Memory B cell (primary cell): ENCODE measurements around the gene TRIP13.
"Not testable (repeated sequence)": the region's sequence is repeated elsewhere in the genome, so short reads cannot be mapped to it uniquely, and the experiment has no call there.

ENCODE experiments used
- ATAC-seq: fragments of 150-1000 bp; cut with Tn5 transposase; 2 replicates; pipeline ENCODE4 v1.10.0; 2021; ENCODE audit warnings: low read depth, mild to moderate bottlenecking, moderate library complexity
- DNase-seq, 2 donors: peaks; one replicate each; pipeline ENCODE4 v3.0.0; 2022; ENCODE audit warnings: low spot score in 2 of 2
- H3K27ac Mint-ChIP-seq: one replicate; pipeline ENCODE4 v1.8.0; 2022; ENCODE audit warnings: mild to moderate bottlenecking, moderate library complexity, mixed read lengths
- H3K27me3 Mint-ChIP-seq: one replicate; pipeline ENCODE4 v1.8.0; 2022; ENCODE audit warnings: mixed read lengths
- H3K36me3 Mint-ChIP-seq: one replicate; pipeline ENCODE4 v1.8.0; 2022; ENCODE audit warnings: mild to moderate bottlenecking, mixed read lengths
- H3K4me1 Mint-ChIP-seq: one replicate; pipeline ENCODE4 v1.8.0; 2022; ENCODE audit warnings: mixed read lengths
- H3K4me3 Mint-ChIP-seq: one replicate; pipeline ENCODE4 v1.8.0; 2022; ENCODE audit warnings: mild to moderate bottlenecking, moderate library complexity, mixed read lengths
- H3K9me3 Mint-ChIP-seq: one replicate; pipeline ENCODE4 v1.8.0; 2022; ENCODE audit warnings: mixed read lengths

The TRIP13 gene

DNA sequence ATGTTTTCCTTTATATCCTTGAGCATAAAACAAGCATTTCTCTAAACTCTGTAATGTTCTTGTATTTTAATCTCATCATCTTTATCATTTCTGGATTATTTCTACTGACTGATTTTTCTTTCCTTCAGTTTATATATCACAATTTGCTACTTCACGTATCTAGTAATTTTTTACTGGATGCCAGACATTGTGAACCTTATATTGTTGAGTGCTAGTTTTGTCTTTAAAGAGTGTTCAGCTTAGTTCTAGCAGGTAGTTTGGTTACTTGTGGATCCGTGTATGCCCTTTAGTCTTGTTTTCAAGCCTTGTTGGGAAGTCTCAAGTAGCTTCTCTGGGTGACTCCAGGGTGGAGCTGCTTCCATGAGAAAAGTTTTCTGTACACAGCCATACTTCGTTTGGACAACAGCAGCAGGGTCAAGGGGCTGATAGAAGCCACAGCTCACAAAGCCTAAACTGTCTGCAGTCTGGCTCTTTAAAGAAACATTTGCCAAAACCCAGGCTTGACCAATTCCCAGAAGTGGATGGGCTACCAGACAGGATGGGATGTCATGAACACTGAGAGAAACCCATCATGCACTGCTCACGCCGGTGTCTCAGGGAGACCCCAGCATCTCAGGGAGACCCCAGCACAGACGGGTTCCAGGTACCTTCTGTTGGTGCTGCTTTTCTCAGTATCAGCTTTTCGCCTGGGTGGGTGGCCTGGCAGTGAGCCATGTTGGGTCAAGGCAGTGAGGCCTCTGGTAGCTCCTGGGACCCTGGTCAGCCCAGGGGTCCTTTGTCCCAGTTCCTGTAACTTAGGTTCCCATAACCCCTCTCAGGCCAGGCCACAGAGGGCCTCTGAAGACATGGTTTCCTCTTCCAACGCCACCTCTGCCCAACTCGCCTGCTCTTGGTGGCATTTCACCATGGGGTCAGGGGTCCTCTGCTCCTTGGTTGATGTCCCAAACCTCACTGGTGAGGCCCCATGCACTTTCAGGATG is 29.1 kb downstream of the TRIP13 start:
- Mint-ChIP-seq H3K27ac (no peak overlapping the region), H3K4me1 (no peaks in the 10 kb centered on the region), H3K4me3 (no peak overlapping the region), H3K27me3 (peaks cover 4% of the 10 kb centered on the region), H3K9me3 (no peaks in the 10 kb centered on the region), H3K36me3 (peaks cover 2% of the 10 kb centered on the region)
- DNase-seq, result no peak
- ATAC-seq, result no peak

GRCh38 chr5:922436-923280 is 30.0 kb downstream of the TRIP13 start:
- no peak overlapping the region for H3K4me3 Mint-ChIP-seq
- DNase-seq (no peak), ATAC-seq (no peak)

DNA sequence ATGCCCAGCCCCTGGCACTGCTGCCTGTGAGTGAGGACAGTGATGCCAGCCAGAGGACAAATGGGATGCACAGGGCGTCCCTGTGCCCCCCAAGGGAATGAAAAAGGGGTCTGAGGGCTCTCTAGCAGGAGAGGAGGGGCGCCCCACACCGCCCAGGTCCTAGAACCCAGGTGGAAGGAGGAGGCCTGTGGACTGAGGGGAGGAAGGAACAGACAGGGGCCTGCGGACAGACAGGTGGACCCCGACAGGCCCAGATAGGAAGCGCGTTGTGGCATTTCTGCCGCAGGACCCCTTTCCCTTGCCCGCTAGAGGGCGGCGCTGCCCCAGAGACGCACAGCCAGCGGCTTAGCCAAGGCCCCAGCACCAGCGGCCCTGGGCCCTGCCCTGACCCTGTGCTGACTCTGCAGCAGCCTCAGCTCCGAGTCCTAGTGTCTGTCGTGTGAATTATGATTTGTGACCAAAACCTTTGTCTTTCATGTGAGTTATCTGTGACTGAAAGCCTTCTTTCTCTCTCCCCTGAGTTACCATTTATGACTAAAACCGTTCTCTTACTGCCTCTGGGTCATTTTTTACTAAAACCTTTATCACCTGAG is 30.7 kb downstream of the TRIP13 start:
- Mint-ChIP-seq H3K4me3 (no peak overlapping the region), H3K27ac (no peak overlapping the region), H3K36me3 (peaks cover 2% of the 10 kb centered on the region), H3K27me3 (peaks cover 8% of the 10 kb centered on the region), H3K4me1 (peaks cover 2% of the 10 kb centered on the region), H3K9me3 (no peaks in the 10 kb centered on the region)
- peak; percentile 58 to 70 for DNase-seq
- peak; percentile 85 for ATAC-seq

More at GRCh38 chr5:922436-923280, 30.0 kb downstream of the TRIP13 start:
- Mint-ChIP-seq H3K4me1 (peaks cover 2% of the 10 kb centered on the region), H3K27ac (no peak overlapping the region), H3K36me3 (peaks cover 2% of the 10 kb centered on the region), H3K9me3 (no peaks in the 10 kb centered on the region), H3K27me3 (peaks cover 6% of the 10 kb centered on the region)

GRCh38 chr5:926417-927171 is 33.9 kb downstream of the TRIP13 start:
- Mint-ChIP-seq H3K4me1 (peaks cover 2% of the 10 kb centered on the region), H3K27me3 (peaks cover 10% of the 10 kb centered on the region), H3K9me3 (no peaks in the 10 kb centered on the region), H3K36me3 (no peaks in the 10 kb centered on the region), H3K4me3 (no peak overlapping the region), H3K27ac (no peak overlapping the region)
- DNase-seq (peak; percentile 11 to 25), ATAC-seq (peak; percentile 70)

DNA sequence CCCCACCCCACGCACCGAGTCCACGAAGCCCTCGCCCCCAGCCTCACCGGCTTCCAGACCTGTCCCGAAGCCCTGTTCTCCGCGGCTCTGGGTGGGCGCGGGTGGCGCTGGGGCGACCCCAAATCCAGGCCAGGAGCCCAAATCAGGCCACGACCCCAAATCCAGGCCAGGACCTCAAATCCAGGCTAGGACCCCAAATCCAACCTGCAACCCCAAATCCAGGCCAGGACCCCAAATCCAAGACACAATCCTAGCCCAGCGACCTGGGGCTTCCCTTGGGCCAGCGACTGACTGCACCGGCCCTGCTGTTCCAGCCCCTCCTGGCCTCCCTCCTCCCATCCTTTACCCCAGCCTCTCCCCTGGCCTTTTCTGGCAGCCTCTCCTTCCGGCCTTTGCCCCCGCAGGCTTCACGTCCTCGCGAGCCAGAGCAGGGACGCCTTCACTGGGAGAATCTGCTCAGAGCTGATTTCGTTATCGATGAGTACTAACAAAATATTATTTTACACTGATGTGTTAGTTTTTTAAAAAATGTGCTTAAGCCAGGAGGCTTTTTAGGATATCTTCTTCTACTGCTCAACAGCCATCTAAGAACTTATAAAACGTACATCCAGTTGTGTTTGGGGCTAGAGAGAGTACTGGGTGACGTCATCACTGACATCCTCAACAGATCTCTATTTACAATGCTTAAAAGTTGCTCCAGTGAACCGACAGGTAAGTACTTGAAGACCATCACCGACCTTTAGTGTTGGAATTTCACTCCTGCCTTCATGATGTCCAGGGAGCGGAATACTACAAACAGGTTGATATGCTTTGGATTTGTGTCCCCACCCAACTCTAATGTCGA is 34.7 kb downstream of the TRIP13 start:
- Mint-ChIP-seq H3K27ac (no peak overlapping the region), H3K4me3 (peak overlapping the region; percentile 53), H3K36me3 (no peaks in the 10 kb centered on the region), H3K4me1 (peaks cover 2% of the 10 kb centered on the region), H3K9me3 (no peaks in the 10 kb centered on the region), H3K27me3 (peaks cover 10% of the 10 kb centered on the region)
- ATAC-seq (no peak), DNase-seq (no peak)

GRCh38 chr5:929182-929581 is 36.5 kb downstream of the TRIP13 start:
- not testable (repeated sequence) for H3K27ac Mint-ChIP-seq, H3K9me3 Mint-ChIP-seq, DNase-seq, H3K4me3 Mint-ChIP-seq, H3K4me1 Mint-ChIP-seq, H3K36me3 Mint-ChIP-seq, ATAC-seq
- peaks cover 13% of the 10 kb centered on the region for H3K27me3 Mint-ChIP-seq

- peaks cover 13% of the 10 kb centered on the region for H3K27me3 Mint-ChIP-seq
- DNase-seq (no peak), ATAC-seq (no peak)
- H3K27ac Mint-ChIP-seq, result no peak overlapping the region
- H3K9me3 Mint-ChIP-seq, result no peaks in the 10 kb centered on the region
- H3K4me3 Mint-ChIP-seq, result no peak overlapping the region
- H3K4me1 Mint-ChIP-seq, result peaks cover 2% of the 10 kb centered on the region
- no peaks in the 10 kb centered on the region for H3K36me3 Mint-ChIP-seq
These were observed 36.9 kb downstream of the TRIP13 start for GRCh38 chr5:929596-929995.

DNA sequence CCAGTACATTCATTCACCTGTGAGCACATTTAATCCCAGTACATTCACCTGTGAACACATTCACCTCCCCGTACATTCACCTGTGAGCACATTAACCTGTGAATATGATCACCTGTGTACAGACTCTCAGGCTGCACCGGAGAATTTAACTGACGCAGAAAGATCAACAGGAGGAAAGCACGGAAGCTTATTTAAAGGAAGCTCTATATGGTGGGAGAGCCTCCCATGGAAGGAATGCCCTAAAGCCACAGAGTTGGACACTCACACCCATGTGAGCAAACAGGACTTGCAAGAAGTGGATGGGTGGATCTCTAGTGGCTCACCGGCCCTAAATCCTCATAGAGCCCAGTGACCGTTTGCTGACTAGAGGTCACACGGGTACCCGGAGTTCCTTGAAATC is 38.2 kb downstream of the TRIP13 start:
- H3K27me3 Mint-ChIP-seq, result peaks cover 13% of the 10 kb centered on the region
- no peak overlapping the region for H3K4me3 Mint-ChIP-seq
- no peak for ATAC-seq
- peaks cover 2% of the 10 kb centered on the region for H3K4me1 Mint-ChIP-seq
- no peak for DNase-seq
- H3K36me3 Mint-ChIP-seq, result peaks cover 2% of the 10 kb centered on the region
- H3K9me3 Mint-ChIP-seq, result peaks cover 3% of the 10 kb centered on the region
- H3K27ac Mint-ChIP-seq, result no peak overlapping the region

GRCh38 chr5:931570-932145 is 39.0 kb downstream of the TRIP13 start:
- Mint-ChIP-seq H3K27me3 (peaks cover 9% of the 10 kb centered on the region), H3K27ac (no peak overlapping the region), H3K4me3 (no peak overlapping the region), H3K36me3 (peaks cover 2% of the 10 kb centered on the region), H3K9me3 (peaks cover 3% of the 10 kb centered on the region), H3K4me1 (peaks cover 2% of the 10 kb centered on the region)
- DNase-seq, result no peak
- no peak for ATAC-seq

DNA sequence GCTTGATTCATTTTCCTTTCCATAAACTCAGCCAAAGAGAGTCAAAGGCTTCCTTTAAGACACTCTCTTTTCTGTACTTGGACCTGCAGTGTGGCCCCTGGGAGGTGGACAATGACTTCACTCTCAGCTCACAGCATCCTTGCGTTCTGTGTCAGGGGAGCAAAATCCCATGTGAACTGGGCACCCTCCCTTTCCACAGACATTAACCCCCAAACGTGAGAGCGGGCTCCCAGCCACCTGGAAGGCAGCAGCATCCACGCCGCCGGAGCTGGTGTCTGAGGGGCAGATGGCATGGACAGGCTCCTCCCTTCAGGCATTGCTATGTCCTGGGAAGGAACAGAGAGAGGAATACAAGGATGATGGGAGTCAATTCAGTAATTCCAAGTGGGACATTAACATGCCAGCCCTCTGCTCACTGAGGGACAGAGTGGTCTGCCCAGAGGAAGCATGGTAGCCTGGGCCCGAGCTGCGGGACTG is 39.5 kb downstream of the TRIP13 start:
- Mint-ChIP-seq H3K4me1 (peaks cover 2% of the 10 kb centered on the region), H3K9me3 (peaks cover 3% of the 10 kb centered on the region), H3K27me3 (peaks cover 9% of the 10 kb centered on the region), H3K27ac (no peak overlapping the region), H3K4me3 (no peak overlapping the region), H3K36me3 (peaks cover 2% of the 10 kb centered on the region)
- ATAC-seq (no peak), DNase-seq (no peak)

- no peak for ATAC-seq
- no peak for DNase-seq
- Mint-ChIP-seq H3K9me3 (peaks cover 3% of the 10 kb centered on the region), H3K27ac (no peak overlapping the region), H3K36me3 (peaks cover 2% of the 10 kb centered on the region), H3K27me3 (peaks cover 7% of the 10 kb centered on the region), H3K4me1 (no peaks in the 10 kb centered on the region), H3K4me3 (no peak overlapping the region)
These were observed 40.1 kb downstream of the TRIP13 start for GRCh38 chr5:932628-933250.

DNA sequence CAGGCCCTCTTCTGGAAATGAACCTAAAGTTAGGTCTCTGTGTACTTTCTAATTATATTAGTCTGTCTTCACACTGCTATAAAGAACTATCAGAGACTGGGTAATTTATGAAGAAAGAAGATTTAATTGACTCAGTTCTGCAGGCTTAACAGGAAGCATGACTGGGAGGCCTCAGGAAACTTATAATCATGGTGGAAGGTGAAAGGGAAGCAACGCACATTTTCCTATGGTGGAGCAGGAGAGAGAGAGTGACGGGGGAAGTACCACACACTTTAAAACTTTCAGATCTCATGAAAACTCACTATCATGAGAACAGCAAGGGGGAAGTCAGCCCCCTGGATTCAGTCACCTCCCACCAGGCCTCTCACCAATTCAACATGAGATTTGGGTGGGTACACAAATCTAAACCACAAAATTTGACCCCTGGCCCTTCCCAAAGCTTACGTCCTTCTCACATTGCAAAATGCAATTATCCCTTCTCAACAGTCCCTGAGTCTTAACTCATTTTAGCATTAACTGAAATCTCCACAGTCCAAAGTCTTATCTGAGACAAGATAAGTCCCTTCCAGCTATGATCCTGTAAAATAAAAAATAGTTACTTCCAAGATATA is 40.7 kb downstream of the TRIP13 start:
- ATAC-seq, result no peak
- no peak for DNase-seq
- peaks cover 2% of the 10 kb centered on the region for H3K36me3 Mint-ChIP-seq

More for the DNA sequence above, 40.7 kb downstream of the TRIP13 start:
- peaks cover 5% of the 10 kb centered on the region for H3K27me3 Mint-ChIP-seq
- H3K9me3 Mint-ChIP-seq, result peaks cover 3% of the 10 kb centered on the region
- no peaks in the 10 kb centered on the region for H3K4me1 Mint-ChIP-seq
- no peak overlapping the region for H3K27ac Mint-ChIP-seq
- no peak overlapping the region for H3K4me3 Mint-ChIP-seq
